Body of pancreas (tissue), 4 donors: ENCODE results near the gene LRIG1. TPM values are rescaled to one million over a fixed set of nuclear protein-coding genes. Genes with fewer than 3 reads are reported as not detected.

Source experiments
- ATAC-seq: fragments of 150-250 bp; one replicate; pipeline ENCODE4 v1.9.1; 2016
- DNase-seq, 4 donors: peaks; one replicate each; pipeline ENCODE4 v3.0.0-alpha.2; 2019
- H3K27ac ChIP-seq, 4 donors: fragments of 200-600 bp; sonication (generic); 1 replicate in 3 of 4; 2 replicates in 1 of 4; pipeline versions ENCODE4 v1.5.1 to v1.6.1; 2016 to 2019; ENCODE audit warnings: mild to moderate bottlenecking in 1 of 4, mixed read lengths in 1 of 4, moderate library complexity in 1 of 4
- H3K27me3 ChIP-seq, 2 donors: fragments of 200-600 bp; sonication (generic); one replicate each; pipeline ENCODE4 v1.6.0; 2016; ENCODE audit warnings: mild to moderate bottlenecking in 1 of 2
- H3K36me3 ChIP-seq, 2 donors: fragments of 200-600 bp; sonication (generic); replicated peaks in 1 of 2; 2 replicates each; pipeline ENCODE4 v1.5.1; 2016; ENCODE audit warnings: low read depth in 2 of 2; ENCODE audit not compliant: insufficient read depth in 1 of 2
- H3K4me1 ChIP-seq: fragments of 200-600 bp; sonication (generic); one replicate; pipeline ENCODE4 v1.6.0; 2016
- H3K4me3 ChIP-seq, 2 donors: fragments of 200-600 bp; sonication (generic); 1 replicate in 1 of 2; 2 replicates in 1 of 2; pipeline ENCODE4 v1.5.1; 2016 to 2019
- H3K9me3 ChIP-seq, 3 donors: fragments of 200-600 bp; sonication (generic); 1 replicate in 2 of 3; 2 replicates in 1 of 3; pipeline ENCODE4 v1.5.1; 2016
- CTCF ChIP-seq, 7 experiments: fragments of 450-650 bp in 4 of 7; fragments of 200-600 bp in 3 of 7; sonication (generic) in 3 of 7; IDR thresholded peaks; one replicate each; pipeline ENCODE4 v1.5.1; 2016 to 2019; ENCODE audit warnings: antibody characterized with exemption in 7 of 7
- POLR2A ChIP-seq, 3 donors: fragments of 450-650 bp; IDR thresholded peaks; one replicate each; pipeline ENCODE4 v1.6.1; 2016; ENCODE audit warnings: antibody characterized with exemption in 3 of 3, mild to moderate bottlenecking in 2 of 3
- WGBS, 2 donors: methylation state at CpG; one replicate each; pipeline ENCODE4 v1.1.5; 2017; 5-methylcytosine and 5-hydroxymethylcytosine counted together
- intact Hi-C: fragments of 100-400 bp; cut with DNase I; formaldehyde crosslinking; loops from one replicate; pipeline ENCODE4 v1.15.1; 2023
- total RNA-seq, 2 donors: library from RNA; depleted of rRNA; stranded (reverse); fragments of >200 nt; gene quantifications; one replicate each; pipeline ENCODE4 v1.1.0, GENCODE V29; 2016

LRIG1 gene
- total RNA-seq, 2 donors from 2014 or later, result 111 to 114 TPM

- H3K4me3 ChIP-seq, result no peak overlapping the region
- ATAC-seq (no peak), DNase-seq (no peak)
- H3K36me3 ChIP-seq, result peaks cover 0 to 11% of the 10 kb centered on the region in 2 donors
- no peak for TF ChIP-seq POLR2A (IDR thresholded peaks at IDR 0.05)
- TF ChIP-seq CTCF (IDR thresholded peaks at IDR 0.05), result no peak
- H3K9me3 ChIP-seq, result no peaks in the 10 kb centered on the region
- no peaks in the 10 kb centered on the region for H3K27me3 ChIP-seq
- H3K4me1 ChIP-seq, result peaks cover 58% of the 10 kb centered on the region
- 80 to 87% methylated on average over 6 of the region's 6 CpGs for WGBS, 2 donors
- peak overlapping the region; percentile 5 to 77 (median 28) for H3K27ac ChIP-seq
- intact Hi-C loops, result no loop called here
Measured at GRCh38 chr3:66453651-66454463, 47.0 kb downstream of the LRIG1 start.

- H3K9me3 ChIP-seq, result no peaks in the 10 kb centered on the region
- intact Hi-C loops, result no loop called here
- H3K27me3 ChIP-seq, result no peaks in the 10 kb centered on the region
- ATAC-seq (no peak), DNase-seq (peak in 1 of 4 donors; percentile 32)
- no peak for TF ChIP-seq CTCF (IDR thresholded peaks at IDR 0.05)
- no peak for TF ChIP-seq POLR2A (IDR thresholded peaks at IDR 0.05)
- peaks cover 69% of the 10 kb centered on the region for H3K4me1 ChIP-seq
- H3K27ac ChIP-seq, result peak overlapping the region in 3 of 4 donors; percentile 44 to 77 (median 63)
- H3K4me3 ChIP-seq, result no peak overlapping the region
- WGBS, 2 donors, result 62 to 67% methylated on average over 7 of the region's 7 CpGs
- H3K36me3 ChIP-seq, result peaks cover 0 to 4% of the 10 kb centered on the region in 2 donors
Measured at GRCh38 chr3:66452303-66453011, 48.4 kb downstream of the LRIG1 start.

- intact Hi-C loops, result no loop called here
- Histone ChIP-seq H3K27ac (peak overlapping the region in 3 of 4 donors; percentile 44 to 77 (median 63)), H3K36me3 (peaks cover 0 to 4% of the 10 kb centered on the region in 2 donors), H3K4me1 (peaks cover 69% of the 10 kb centered on the region), H3K4me3 (no peak overlapping the region), H3K9me3 (no peaks in the 10 kb centered on the region), H3K27me3 (no peaks in the 10 kb centered on the region)
- TF ChIP-seq POLR2A (IDR thresholded peaks at IDR 0.05) (no peak), CTCF (IDR thresholded peaks at IDR 0.05) (no peak)
- 62 to 94% methylated on average over 2 to 6 of the region's 6 CpGs for WGBS, 2 donors
- no peak for ATAC-seq
- DNase-seq, result no peak
Measured at GRCh38 chr3:66451766-66452165, 49.1 kb downstream of the LRIG1 start.

- TF ChIP-seq POLR2A (IDR thresholded peaks at IDR 0.05) (no peak), CTCF (IDR thresholded peaks at IDR 0.05) (no peak)
- H3K9me3 ChIP-seq, result no peaks in the 10 kb centered on the region
- H3K27ac ChIP-seq, result peak overlapping the region; percentile 37 to 77 (median 54)
- WGBS, 2 donors, result 10 to 13% methylated on average over 4 of the region's 4 CpGs
- no peak overlapping the region for H3K4me3 ChIP-seq
- no peaks in the 10 kb centered on the region for H3K36me3 ChIP-seq
- intact Hi-C loops, result no loop called here
- DNase-seq (peak; percentile 68 to 85 (median 82)), ATAC-seq (peak; percentile 79)
- H3K4me1 ChIP-seq, result peaks cover 69% of the 10 kb centered on the region
- H3K27me3 ChIP-seq, result no peaks in the 10 kb centered on the region
Measured at GRCh38 chr3:66450390-66451022, 50.3 kb downstream of the LRIG1 start.
